ENCODE results near the gene CFAP20. TPM values are rescaled to one million over a fixed set of nuclear protein-coding genes. Genes with fewer than 3 reads are reported as not detected.

Gene CFAP20
- total RNA-seq, 1 experiment from 2014 or later: 60.4 TPM

- Histone ChIP-seq H3K18ac (ENCODE audit: insufficient read length, low read depth, low read length) (no peak overlapping the region), H2BK120ac (ENCODE audit: low read depth, low read length, poor library complexity, severe bottlenecking) (no peak overlapping the region), H4K5ac (ENCODE audit: insufficient read length, low read depth, low read length) (no peak overlapping the region), H3K23ac (ENCODE audit: insufficient read length, low read depth, low read length) (no peak overlapping the region), H3K4me2 (ENCODE audit: insufficient read depth, insufficient read length, low read length) (no peak overlapping the region), H3K4ac (ENCODE audit: low read depth, low read length) (no peak overlapping the region), H3K9ac (ENCODE audit: extremely low read depth, insufficient read length, low read length) (no peak overlapping the region), H3K79me1 (ENCODE audit: insufficient read depth, low read depth, low read length, poor library complexity, severe bottlenecking) (no peaks in the 10 kb centered on the region), H3K27ac (ENCODE audit: insufficient read length, low read depth, low read length) (no peak overlapping the region), H4K8ac (replicated peaks; ENCODE audit: insufficient read length, low read depth, low read length) (no peak overlapping the region), H3K14ac (ENCODE audit: insufficient read depth, low read length) (no peak overlapping the region), H2AK5ac (ENCODE audit: insufficient read length, low read length) (no peak overlapping the region), H2BK15ac (ENCODE audit: low read depth, low read length) (no peak overlapping the region), H2BK20ac (ENCODE audit: low read depth, low read length, poor library complexity, severe bottlenecking) (no peak overlapping the region), H4K91ac (ENCODE audit: insufficient read length, low read depth, low read length) (no peak overlapping the region), H3K23me2 (ENCODE audit: insufficient read length, low read depth, low read length, poor library complexity, severe bottlenecking) (no peaks in the 10 kb centered on the region), H4K20me1 (ENCODE audit: control insufficient read depth, insufficient read depth, insufficient read length) (no peaks in the 10 kb centered on the region), H2BK12ac (ENCODE audit: insufficient read length, low read depth, low read length) (no peak overlapping the region), H3K27me3 (ENCODE audit: insufficient read depth, low read length) (no peaks in the 10 kb centered on the region), H3K9me3 (ENCODE audit: control insufficient read depth, low read depth, low read length) (no peaks in the 10 kb centered on the region), H3K4me1 (ENCODE audit: insufficient read depth, low read length) (no peaks in the 10 kb centered on the region), H3K56ac (ENCODE audit: insufficient read length, low read depth, low read length) (no peak overlapping the region), H2BK5ac (ENCODE audit: insufficient read length, low read length) (no peak overlapping the region), H3T11ph (ENCODE audit: low read length) (no peak overlapping the region), H3K79me2 (ENCODE audit: insufficient read depth, low read length) (no peaks in the 10 kb centered on the region), H2AFZ (ENCODE audit: low read length) (no peak overlapping the region)
- H3K9me3 Mint-ChIP-seq: no peaks in the 10 kb centered on the region
- peaks cover 7 to 34% (median 22%) of the 10 kb centered on the region in 3 experiments; a peak in 6 of 7 replicates for H3K36me3 Mint-ChIP-seq (ENCODE audit: insufficient read depth in 1 of 3, low read depth in 3 of 3)
- no peak for DNase-seq
- TF ChIP-seq CTCF (conservative IDR thresholded peaks at IDR 0.05): no peak
- no peaks in the 10 kb centered on the region for H3K27me3 Mint-ChIP-seq (ENCODE audit: low read depth)
- peak overlapping the region in 2 of 3 experiments; percentile 14 to 74; a peak in 2 of 7 replicates for H3K27ac Mint-ChIP-seq
- no peak overlapping the region for H3K4me3 Mint-ChIP-seq
- WGBS (ENCODE audit: extremely low coverage, insufficient read length, low lambda C conversion rate): no CpG with 5 or more reads among the region's 29 CpGs
- H3K4me1 Mint-ChIP-seq: no peaks in the 10 kb centered on the region
These were observed 28.9 kb upstream of the CFAP20 start for GRCh38 chr16:58157951-58158540.

All from H9 (cell line).